Measurements from ENCODE around the gene GALNT2.

Gene GALNT2

GRCh38 chr1:230230948-230231773 is 164.1 kb downstream of the GALNT2 start:
- H3K36me3 Mint-ChIP-seq: peaks cover 13 to 33% of the 10 kb centered on the region in 2 donors
- H3K27me3 Mint-ChIP-seq: no peaks in the 10 kb centered on the region
- no peak for DNase-seq
- ATAC-seq (replicated peaks): no peak
- no peak overlapping the region for H3K4me3 Mint-ChIP-seq
- H3K9me3 Mint-ChIP-seq: no peaks in the 10 kb centered on the region
- H3K4me1 Mint-ChIP-seq: peaks cover 15 to 36% of the 10 kb centered on the region in 2 donors
- peak overlapping the region; percentile 71 for H3K27ac Mint-ChIP-seq

GRCh38 chr1:230231774-230232145 is 164.7 kb downstream of the GALNT2 start:
- no peak for ATAC-seq (replicated peaks)
- H3K4me1 Mint-ChIP-seq: peaks cover 15 to 36% of the 10 kb centered on the region in 2 donors
- no peak overlapping the region for H3K27ac Mint-ChIP-seq
- H3K4me3 Mint-ChIP-seq: no peak overlapping the region
- H3K9me3 Mint-ChIP-seq: no peaks in the 10 kb centered on the region
- H3K27me3 Mint-ChIP-seq: no peaks in the 10 kb centered on the region
- DNase-seq: no peak
- H3K36me3 Mint-ChIP-seq: peaks cover 13 to 34% of the 10 kb centered on the region in 2 donors

- H3K27me3 Mint-ChIP-seq: no peaks in the 10 kb centered on the region
- H3K4me1 Mint-ChIP-seq: peaks cover 15 to 36% of the 10 kb centered on the region in 2 donors
- H3K4me3 Mint-ChIP-seq: no peak overlapping the region
- no peak for DNase-seq
- H3K27ac Mint-ChIP-seq: no peak overlapping the region
- H3K9me3 Mint-ChIP-seq: no peaks in the 10 kb centered on the region
- no peak for ATAC-seq (replicated peaks)
- peaks cover 13 to 38% of the 10 kb centered on the region in 2 donors for H3K36me3 Mint-ChIP-seq
These were observed 165.3 kb downstream of the GALNT2 start for GRCh38 chr1:230232371-230232771.

GRCh38 chr1:230233786-230234185 is 166.7 kb downstream of the GALNT2 start:
- H3K9me3 Mint-ChIP-seq: no peaks in the 10 kb centered on the region
- H3K27me3 Mint-ChIP-seq: no peaks in the 10 kb centered on the region
- H3K4me1 Mint-ChIP-seq: peaks cover 15 to 36% of the 10 kb centered on the region in 2 donors
- no peak for DNase-seq
- peaks cover 14 to 43% of the 10 kb centered on the region in 2 donors for H3K36me3 Mint-ChIP-seq
- ATAC-seq (replicated peaks): no peak
- no peak overlapping the region for H3K27ac Mint-ChIP-seq
- H3K4me3 Mint-ChIP-seq: no peak overlapping the region

GRCh38 chr1:230235876-230236275 is 168.8 kb downstream of the GALNT2 start:
- Mint-ChIP-seq H3K4me1 (peaks cover 17 to 43% of the 10 kb centered on the region in 2 donors), H3K27me3 (no peaks in the 10 kb centered on the region), H3K36me3 (peaks cover 26 to 54% of the 10 kb centered on the region in 2 donors), H3K4me3 (no peak overlapping the region), H3K27ac (no peak overlapping the region), H3K9me3 (no peaks in the 10 kb centered on the region)
- DNase-seq (no peak), ATAC-seq (replicated peaks) (no peak)

- Mint-ChIP-seq H3K27ac (peak overlapping the region; percentile 79), H3K27me3 (no peaks in the 10 kb centered on the region), H3K9me3 (peaks cover 0 to 3% of the 10 kb centered on the region in 2 donors), H3K4me3 (no peak overlapping the region), H3K4me1 (peaks cover 14 to 43% of the 10 kb centered on the region in 2 donors), H3K36me3 (peaks cover 27 to 54% of the 10 kb centered on the region in 2 donors)
- DNase-seq: no peak
- no peak for ATAC-seq (replicated peaks)
These were observed 169.4 kb downstream of the GALNT2 start for GRCh38 chr1:230236301-230237008.

GRCh38 chr1:230237009-230237370 is 170.0 kb downstream of the GALNT2 start:
- Mint-ChIP-seq H3K36me3 (peaks cover 27 to 57% of the 10 kb centered on the region in 2 donors), H3K4me1 (peaks cover 11 to 39% of the 10 kb centered on the region in 2 donors), H3K27ac (no peak overlapping the region)

GRCh38 chr1:230237805-230238204 is 170.8 kb downstream of the GALNT2 start:
- no peaks in the 10 kb centered on the region for H3K27me3 Mint-ChIP-seq
- H3K4me1 Mint-ChIP-seq: peaks cover 7 to 32% of the 10 kb centered on the region in 2 donors
- H3K9me3 Mint-ChIP-seq: peaks cover 0 to 3% of the 10 kb centered on the region in 2 donors
- no peak overlapping the region for H3K27ac Mint-ChIP-seq
- ATAC-seq (replicated peaks) (no peak), DNase-seq (no peak)
- no peak overlapping the region for H3K4me3 Mint-ChIP-seq
- H3K36me3 Mint-ChIP-seq: peaks cover 30 to 61% of the 10 kb centered on the region in 2 donors

More at GRCh38 chr1:230237009-230237370, 170.0 kb downstream of the GALNT2 start:
- H3K4me3 Mint-ChIP-seq: no peak overlapping the region
- H3K9me3 Mint-ChIP-seq: peaks cover 0 to 3% of the 10 kb centered on the region in 2 donors
- DNase-seq: no peak
- no peaks in the 10 kb centered on the region for H3K27me3 Mint-ChIP-seq
- ATAC-seq (replicated peaks): no peak

GRCh38 chr1:230240446-230241086 is 173.5 kb downstream of the GALNT2 start:
- peak overlapping the region; percentile 22 for H3K27ac Mint-ChIP-seq
- H3K9me3 Mint-ChIP-seq: peaks cover 0 to 3% of the 10 kb centered on the region in 2 donors
- H3K4me1 Mint-ChIP-seq: peaks cover 10 to 23% of the 10 kb centered on the region in 2 donors
- ATAC-seq (replicated peaks) (peak; percentile 77 to 94), DNase-seq (no peak)
- no peak overlapping the region for H3K4me3 Mint-ChIP-seq
- peaks cover 45 to 72% of the 10 kb centered on the region in 2 donors for H3K36me3 Mint-ChIP-seq
- no peaks in the 10 kb centered on the region for H3K27me3 Mint-ChIP-seq

- H3K9me3 Mint-ChIP-seq: peaks cover 0 to 3% of the 10 kb centered on the region in 2 donors
- H3K4me3 Mint-ChIP-seq: no peak overlapping the region
- peaks cover 10 to 23% of the 10 kb centered on the region in 2 donors for H3K4me1 Mint-ChIP-seq
- peaks cover 59 to 76% of the 10 kb centered on the region in 2 donors for H3K36me3 Mint-ChIP-seq
- no peaks in the 10 kb centered on the region for H3K27me3 Mint-ChIP-seq
- ATAC-seq (replicated peaks): no peak
- H3K27ac Mint-ChIP-seq: no peak overlapping the region
- no peak for DNase-seq
These were observed 175.3 kb downstream of the GALNT2 start for GRCh38 chr1:230242326-230242725.

- ATAC-seq (replicated peaks) (no peak), DNase-seq (no peak)
- peaks cover 0 to 3% of the 10 kb centered on the region in 2 donors for H3K9me3 Mint-ChIP-seq
- H3K4me3 Mint-ChIP-seq: no peak overlapping the region
- peaks cover 10 to 23% of the 10 kb centered on the region in 2 donors for H3K4me1 Mint-ChIP-seq
- H3K27ac Mint-ChIP-seq: peak overlapping the region; percentile 25
- no peaks in the 10 kb centered on the region for H3K27me3 Mint-ChIP-seq
- H3K36me3 Mint-ChIP-seq: peaks cover 63 to 73% of the 10 kb centered on the region in 2 donors
These were observed 176.1 kb downstream of the GALNT2 start for GRCh38 chr1:230243146-230243545.

- peaks cover 10 to 25% of the 10 kb centered on the region in 2 donors for H3K4me1 Mint-ChIP-seq
- ATAC-seq (replicated peaks) (no peak), DNase-seq (no peak)
- H3K27me3 Mint-ChIP-seq: no peaks in the 10 kb centered on the region
- peaks cover 68 to 77% of the 10 kb centered on the region in 2 donors for H3K36me3 Mint-ChIP-seq
- H3K4me3 Mint-ChIP-seq: no peak overlapping the region
- H3K27ac Mint-ChIP-seq: peak overlapping the region; percentile 25
- peaks cover 0 to 3% of the 10 kb centered on the region in 2 donors for H3K9me3 Mint-ChIP-seq
These were observed 176.7 kb downstream of the GALNT2 start for GRCh38 chr1:230243583-230244353.

- H3K36me3 Mint-ChIP-seq: peaks cover 77 to 82% of the 10 kb centered on the region in 2 donors
- no peak for ATAC-seq (replicated peaks)
These were observed 179.5 kb downstream of the GALNT2 start for GRCh38 chr1:230246551-230246950.

More at GRCh38 chr1:230246551-230246950, 179.5 kb downstream of the GALNT2 start:
- DNase-seq: no peak
- Mint-ChIP-seq H3K4me3 (no peak overlapping the region), H3K9me3 (no peaks in the 10 kb centered on the region), H3K27me3 (no peaks in the 10 kb centered on the region), H3K27ac (no peak overlapping the region), H3K4me1 (peaks cover 13 to 21% of the 10 kb centered on the region in 2 donors)

All from stimulated activated naive B cell treated with anti-CD40 and anti-IgM and Interleukin-4, amounts not matched to agents 10 μg/mL and 1 μg/mL and 100 μg/mL, for 72 hours (primary cell).